B cell (primary cell): ENCODE measurements around the gene ACOX3.

ENCODE experiments used
- EZH2 ChIP-seq: IDR thresholded peaks from 2 replicates; pipeline ENCODE4 v1.6.1; 2012; ENCODE audit warnings: borderline replicate concordance, low read depth, mild to moderate bottlenecking, moderate library complexity, low read length; ENCODE audit not compliant: insufficient read depth, poor library complexity, severe bottlenecking
- TF ChIP-seq, protein P1 (sequence below): fragments of 200-600 bp; IDR thresholded peaks from one replicate; pipeline ENCODE4 v1.8.0; 2022; ENCODE audit warnings: antibody characterized with exemption, mild to moderate bottlenecking

- TF ChIP-seq, protein P1, sequence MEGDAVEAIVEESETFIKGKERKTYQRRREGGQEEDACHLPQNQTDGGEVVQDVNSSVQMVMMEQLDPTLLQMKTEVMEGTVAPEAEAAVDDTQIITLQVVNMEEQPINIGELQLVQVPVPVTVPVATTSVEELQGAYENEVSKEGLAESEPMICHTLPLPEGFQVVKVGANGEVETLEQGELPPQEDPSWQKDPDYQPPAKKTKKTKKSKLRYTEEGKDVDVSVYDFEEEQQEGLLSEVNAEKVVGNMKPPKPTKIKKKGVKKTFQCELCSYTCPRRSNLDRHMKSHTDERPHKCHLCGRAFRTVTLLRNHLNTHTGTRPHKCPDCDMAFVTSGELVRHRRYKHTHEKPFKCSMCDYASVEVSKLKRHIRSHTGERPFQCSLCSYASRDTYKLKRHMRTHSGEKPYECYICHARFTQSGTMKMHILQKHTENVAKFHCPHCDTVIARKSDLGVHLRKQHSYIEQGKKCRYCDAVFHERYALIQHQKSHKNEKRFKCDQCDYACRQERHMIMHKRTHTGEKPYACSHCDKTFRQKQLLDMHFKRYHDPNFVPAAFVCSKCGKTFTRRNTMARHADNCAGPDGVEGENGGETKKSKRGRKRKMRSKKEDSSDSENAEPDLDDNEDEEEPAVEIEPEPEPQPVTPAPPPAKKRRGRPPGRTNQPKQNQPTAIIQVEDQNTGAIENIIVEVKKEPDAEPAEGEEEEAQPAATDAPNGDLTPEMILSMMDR = no peak
- no peak for TF ChIP-seq EZH2
Measured at GRCh38 chr4:8318509-8318908, 122.0 kb downstream of the ACOX3 start.
